Suprapubic skin (tissue), 4 donors: ENCODE results near the gene CFAP410.

Source experiments
- CTCF ChIP-seq, 2 donors: fragments of 200-600 bp in 1 of 2; fragments of 450-650 bp in 1 of 2; sonication (generic) in 1 of 2; IDR thresholded peaks; one replicate each; pipeline ENCODE4 v1.5.1; 2016 to 2019; ENCODE audit warnings: antibody characterized with exemption in 2 of 2, mild to moderate bottlenecking in 1 of 2, moderate library complexity in 1 of 2
- EP300 ChIP-seq: sonication (generic); formaldehyde crosslinking; IDR thresholded peaks from one replicate; pipeline ENCODE4 v1.6.1; 2017; ENCODE audit warnings: antibody characterized with exemption
- POLR2A ChIP-seq, 2 donors: fragments of 450-650 bp; IDR thresholded peaks; one replicate each; pipeline ENCODE4 v1.6.1; 2017; ENCODE audit warnings: antibody characterized with exemption in 2 of 2, mild to moderate bottlenecking in 2 of 2, moderate library complexity in 2 of 2
- POLR2AphosphoS5 ChIP-seq, 3 donors: sonication (generic); formaldehyde crosslinking; IDR thresholded peaks; one replicate each; pipeline ENCODE4 v1.6.1; 2017; ENCODE audit warnings: antibody characterized with exemption in 3 of 3

GRCh38 chr21:44303490-44303981 lies 35.7 kb downstream of the CFAP410 start:
- TF ChIP-seq CTCF (IDR thresholded peaks at IDR 0.05) (no peak), POLR2AphosphoS5 (IDR thresholded peaks at IDR 0.05) (no peak), POLR2A (IDR thresholded peaks at IDR 0.05) (no peak), EP300 (no peak)
